GM12874 (cell line): ENCODE data around the gene PABPN1.
A peak's percentile ranks its signal among the peaks of the same experiment; 100 is the strongest.

Experiments
- CTCF ChIP-seq: IDR thresholded peaks from 2 replicates; pipeline ENCODE4 v1.5.1; 2011; ENCODE audit warnings: low read depth, mild to moderate bottlenecking, control low read depth, low read length, moderate library complexity; ENCODE audit not compliant: insufficient read depth

The PABPN1 gene

GRCh38 chr14:23346693-23347405, 25.6 kb downstream of the PABPN1 start:
- no peak for TF ChIP-seq CTCF

- no peak for TF ChIP-seq CTCF
These were observed 26.4 kb downstream of the PABPN1 start for GRCh38 chr14:23347406-23348296.

- TF ChIP-seq CTCF, result no peak
These were observed 27.0 kb downstream of the PABPN1 start for GRCh38 chr14:23348297-23348655.

- TF ChIP-seq CTCF, result no peak
These were observed 28.0 kb downstream of the PABPN1 start for GRCh38 chr14:23349156-23349845.

GRCh38 chr14:23351681-23352505, 30.6 kb downstream of the PABPN1 start:
- TF ChIP-seq CTCF, result 0 out of 2 replicates have a peak, but pooled peaks have one; percentile 3

GRCh38 chr14:23352506-23353432, 31.5 kb downstream of the PABPN1 start, which contains the start of gene SLC22A17:
TSS of gene SLC22A17 (minus strand) at chr14:23352887.
- no peak for TF ChIP-seq CTCF
